Tibial nerve (tissue), 4 donors: Measurements from ENCODE around the gene TENM3.

Experiments used
- CTCF ChIP-seq, 5 experiments: fragments of 200-600 bp in 3 of 5; fragments of 450-650 bp in 2 of 5; sonication (generic) in 3 of 5; IDR thresholded peaks; one replicate each; pipeline ENCODE4 v1.5.1; 2016 to 2019; ENCODE audit warnings: antibody characterized with exemption in 5 of 5, mild to moderate bottlenecking in 3 of 5, moderate library complexity in 2 of 5
- EP300 ChIP-seq, 2 donors: sonication (generic); formaldehyde crosslinking; IDR thresholded peaks; one replicate each; pipeline ENCODE4 v1.6.1; 2017; ENCODE audit warnings: antibody characterized with exemption in 2 of 2, mild to moderate bottlenecking in 1 of 2
- POLR2A ChIP-seq, 2 donors: fragments of 450-650 bp; IDR thresholded peaks; one replicate each; pipeline ENCODE4 v1.6.1; 2017; ENCODE audit warnings: antibody characterized with exemption in 2 of 2, mild to moderate bottlenecking in 2 of 2, moderate library complexity in 2 of 2

GRCh38 chr4:182257016-182257415 lies 13.8 kb downstream of the TENM3 start:
- TF ChIP-seq CTCF (IDR thresholded peaks at IDR 0.05) (no peak), EP300 (IDR thresholded peaks at IDR 0.05) (no peak), POLR2A (IDR thresholded peaks at IDR 0.05) (no peak)
